Heart left ventricle (tissue), 13 donors: Measurements from ENCODE around the gene TRPM2.

Source experiments
- CTCF ChIP-seq, 12 donors: fragments of 200-600 bp; sonication (generic) in 4 of 12; IDR thresholded peaks; one replicate each; pipeline versions ENCODE4 v1.5.0 to v1.8.0; 2018 to 2022; ENCODE audit warnings: antibody characterized with exemption in 12 of 12, mild to moderate bottlenecking in 5 of 12
- POLR2A ChIP-seq, 2 donors: fragments of 450-650 bp; IDR thresholded peaks; one replicate each; pipeline ENCODE4 v1.6.1; 2017; ENCODE audit warnings: antibody characterized with exemption in 2 of 2, mild to moderate bottlenecking in 2 of 2, moderate library complexity in 2 of 2
- donor health status: ischemic (EF 13 %, LVEDD 7.1; RV severe dilation, severe dysfunction).
- donor health status: DM: no; HTN: yes; CAD: no.
- donor health status: DM: no; HTN: no; CAD: no.
- donor health status: ischemic (EF 25% LVEDD 6.9; RV normal size, moderate dysfunction).
- donor health status: ischemic (EF 25% LVEDD 5.7; RV mildly dilated, moderate dysfunction).
- donor health status: ischemic (EF 35%, LVEDD 5.7; RV mildly dilated, moderate dysfunction).
- donor health status: nonischemic (EF 11% LVEDD 7.7; RV severe dilation, severe dysfunction).
- donor health status: DM: yes; HTN: yes; CAD: no.
- donor health status: PGD.
- donor health status: ischemic (EF 29% LVEDD 5.4; RV normal size, mild dysfunction).
- donor health status: nonischemic (EF 23%, LVEDD 6.1; RV moderate dilation, normal function).

GRCh38 chr21:44436958-44437357 is 83.5 kb downstream of the TRPM2 start:
- TF ChIP-seq CTCF (IDR thresholded peaks at IDR 0.05) (no peak), POLR2A (IDR thresholded peaks at IDR 0.05) (no peak)
